ENCODE results near the gene LAYN.

The LAYN gene

GRCh38 chr11:111572581-111572980, 32.1 kb downstream of the LAYN start:
- no peak for DNase-seq (ENCODE audit: low spot score)
- TF ChIP-seq CTCF (IDR thresholded peaks at IDR 0.05; ENCODE audit: borderline replicate concordance, control extremely low read depth, extremely low read depth, insufficient read depth, missing control alignments), result no peak
- in situ Hi-C loops (cut with MboI; ENCODE audit: low sequenced_read_pairs, unreplicated experiment), result no loop called here

- no peak for TF ChIP-seq CTCF (IDR thresholded peaks at IDR 0.05; ENCODE audit: borderline replicate concordance, control extremely low read depth, extremely low read depth, insufficient read depth, missing control alignments)
- no peak for DNase-seq (ENCODE audit: low spot score)
- in situ Hi-C loops (cut with MboI; ENCODE audit: low sequenced_read_pairs, unreplicated experiment), result no loop called here
These were observed 33.3 kb downstream of the LAYN start for GRCh38 chr11:111573821-111574249.

GRCh38 chr11:111574373-111575225, 34.1 kb downstream of the LAYN start:
- in situ Hi-C loops (cut with MboI; ENCODE audit: low sequenced_read_pairs, unreplicated experiment), result no loop called here
- TF ChIP-seq CTCF (IDR thresholded peaks at IDR 0.05; ENCODE audit: borderline replicate concordance, control extremely low read depth, extremely low read depth, insufficient read depth, missing control alignments), result no peak
- no peak for DNase-seq (ENCODE audit: low spot score)

- no peak for DNase-seq (ENCODE audit: low spot score)
- in situ Hi-C loops (cut with MboI; ENCODE audit: low sequenced_read_pairs, unreplicated experiment), result no loop called here
- TF ChIP-seq CTCF (IDR thresholded peaks at IDR 0.05; ENCODE audit: borderline replicate concordance, control extremely low read depth, extremely low read depth, insufficient read depth, missing control alignments), result no peak
These were observed 35.2 kb downstream of the LAYN start for GRCh38 chr11:111575740-111576139.

GRCh38 chr11:111577821-111578220, 37.3 kb downstream of the LAYN start:
- TF ChIP-seq CTCF (IDR thresholded peaks at IDR 0.05; ENCODE audit: borderline replicate concordance, control extremely low read depth, extremely low read depth, insufficient read depth, missing control alignments), result no peak
- in situ Hi-C loops (cut with MboI; ENCODE audit: low sequenced_read_pairs, unreplicated experiment), result no loop called here
- DNase-seq (ENCODE audit: low spot score), result no peak

GRCh38 chr11:111581341-111581740, 40.8 kb downstream of the LAYN start:
- DNase-seq (ENCODE audit: low spot score), result no peak

More at GRCh38 chr11:111581341-111581740, 40.8 kb downstream of the LAYN start:
- no peak for TF ChIP-seq CTCF (IDR thresholded peaks at IDR 0.05; ENCODE audit: borderline replicate concordance, control extremely low read depth, extremely low read depth, insufficient read depth, missing control alignments)
- in situ Hi-C loops (cut with MboI; ENCODE audit: low sequenced_read_pairs, unreplicated experiment), result loop anchor here (10.0 kb wide), 1 partner anchor 263 kb away; no protein-coding TSS in a partner anchor
